DLD1 (cell line): ENCODE measurements around the gene POT1.

Experiments
- in situ Hi-C: cut with HindIII; loops from 2 replicates; pipeline ENCODE4 v1.10.0; 2017; ENCODE audit warnings: low sequenced_read_pairs

POT1 gene

DNA sequence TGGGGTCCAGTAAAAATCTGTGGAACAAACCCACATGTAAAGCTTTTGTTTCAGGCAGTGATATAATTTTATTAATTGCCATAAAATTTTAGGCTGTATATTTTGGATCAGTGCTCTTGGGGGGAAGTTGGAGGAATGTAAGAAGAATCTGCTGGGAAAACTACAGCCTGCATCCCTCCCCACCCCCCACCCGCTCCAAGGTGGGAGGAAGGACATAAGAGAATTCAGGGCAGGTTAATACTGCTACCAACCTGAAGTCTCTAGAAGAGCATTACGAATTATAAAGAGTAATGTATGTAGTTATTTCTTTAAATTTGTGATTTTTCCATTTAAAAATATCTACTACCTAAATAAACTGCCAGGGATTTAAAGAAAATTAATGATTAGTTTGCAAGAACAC lies 116.9 kb downstream of the POT1 start:
- in situ Hi-C loops, result no loop called here

DNA sequence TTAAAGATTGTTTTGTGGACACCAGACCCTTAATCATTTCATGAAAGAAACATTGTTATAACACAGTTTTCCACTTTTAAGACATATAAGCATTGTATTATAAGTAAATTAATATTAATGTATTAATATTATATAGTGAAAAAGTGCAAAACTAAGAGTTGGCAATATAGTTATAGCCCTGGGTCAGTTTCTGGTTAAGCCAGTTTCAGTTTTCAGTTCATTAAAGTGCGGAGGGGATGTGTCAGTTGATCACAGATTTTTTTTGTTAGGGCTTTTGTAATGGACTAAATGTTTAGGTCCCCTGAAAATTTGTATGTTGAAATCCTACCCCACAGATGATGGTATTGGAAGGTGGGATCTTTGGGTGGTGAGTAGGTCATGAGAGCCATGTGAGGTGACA lies 118.3 kb downstream of the POT1 start:
- in situ Hi-C loops, result no loop called here

DNA sequence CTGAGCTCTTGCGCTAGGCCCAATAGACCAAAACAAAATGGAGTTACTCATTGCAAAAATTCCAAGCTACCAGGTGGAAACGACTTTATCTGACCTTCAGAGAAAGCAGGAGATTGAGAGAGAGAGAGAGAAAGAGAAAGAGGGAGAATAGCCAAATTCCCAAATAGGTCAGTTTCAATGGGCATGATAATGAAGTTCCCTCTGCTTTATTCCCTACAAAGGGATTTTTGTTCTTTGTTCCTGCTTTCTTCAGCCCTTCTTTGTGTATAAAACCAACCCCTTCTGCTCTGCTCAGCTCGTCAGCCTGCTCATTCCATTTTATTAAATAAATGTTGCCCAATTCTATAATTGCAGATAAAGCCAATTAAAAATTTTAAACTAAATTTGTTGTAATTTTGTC lies 119.0 kb downstream of the POT1 start:
- in situ Hi-C loops, result no loop called here

DNA sequence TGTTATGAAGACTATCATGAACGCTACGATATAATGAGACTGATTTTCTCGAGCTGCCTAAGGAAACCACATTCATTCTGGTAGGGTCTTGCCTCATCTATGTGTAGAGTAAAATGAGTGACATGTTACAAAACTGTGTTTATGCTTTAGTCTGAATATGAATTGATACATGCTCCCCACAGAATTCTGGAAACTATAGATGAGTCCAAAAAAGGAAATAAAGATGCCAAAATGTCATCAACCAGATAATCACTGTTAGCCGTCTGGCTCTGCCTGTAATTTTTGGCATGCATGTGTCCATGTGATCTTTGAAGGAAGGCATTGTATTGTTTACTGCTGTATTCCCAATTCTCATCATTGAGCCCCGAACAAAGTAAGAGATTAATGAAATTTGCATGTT lies 121.4 kb downstream of the POT1 start:
- in situ Hi-C loops, result no loop called here

DNA sequence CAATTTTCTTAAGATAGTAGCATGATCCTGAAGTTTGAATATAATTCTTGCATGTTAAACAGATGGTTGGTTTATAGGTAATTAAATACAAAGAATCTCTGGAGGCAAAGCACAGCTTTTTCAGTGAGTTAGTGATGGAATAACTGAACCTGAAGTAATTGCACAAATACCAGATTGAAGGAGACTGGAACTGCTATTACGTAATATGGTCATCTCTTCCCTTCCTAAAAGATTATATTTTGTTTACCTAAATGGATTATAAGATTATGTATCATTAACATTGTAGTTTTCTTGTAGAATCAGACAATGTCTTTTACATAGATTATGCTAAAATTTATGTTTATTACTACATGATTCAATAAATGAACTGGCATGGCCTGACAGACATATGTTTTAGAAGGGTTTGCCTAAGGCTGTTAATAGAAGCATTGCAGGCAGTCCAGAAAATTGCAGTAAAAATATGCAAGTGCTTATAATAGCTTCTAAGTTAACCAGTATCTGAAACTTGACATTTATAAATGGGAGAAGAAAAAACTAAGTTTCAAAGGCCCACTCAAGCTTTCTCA lies 128.2 kb downstream of the POT1 start:
- in situ Hi-C loops, result no loop called here

DNA sequence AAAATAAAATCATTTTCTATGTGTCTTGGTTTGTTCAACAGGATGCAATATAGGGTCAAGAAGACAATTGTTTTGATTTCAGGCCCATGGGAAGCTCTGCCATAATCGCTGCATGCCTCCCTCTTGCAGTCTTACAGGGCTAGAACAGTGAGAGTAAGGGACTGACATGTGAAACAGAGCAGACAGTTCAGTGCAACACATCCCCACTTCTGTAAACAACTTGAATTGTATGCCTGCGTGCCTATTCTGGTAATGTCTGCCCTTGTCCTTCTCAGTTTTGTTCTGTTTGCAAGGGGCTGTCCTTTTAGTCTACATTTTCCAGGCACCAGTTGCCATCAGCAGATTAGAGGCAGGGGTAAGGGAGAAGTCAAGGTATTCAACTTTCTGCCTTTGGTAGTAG lies 129.2 kb downstream of the POT1 start:
- in situ Hi-C loops, result no loop called here

DNA sequence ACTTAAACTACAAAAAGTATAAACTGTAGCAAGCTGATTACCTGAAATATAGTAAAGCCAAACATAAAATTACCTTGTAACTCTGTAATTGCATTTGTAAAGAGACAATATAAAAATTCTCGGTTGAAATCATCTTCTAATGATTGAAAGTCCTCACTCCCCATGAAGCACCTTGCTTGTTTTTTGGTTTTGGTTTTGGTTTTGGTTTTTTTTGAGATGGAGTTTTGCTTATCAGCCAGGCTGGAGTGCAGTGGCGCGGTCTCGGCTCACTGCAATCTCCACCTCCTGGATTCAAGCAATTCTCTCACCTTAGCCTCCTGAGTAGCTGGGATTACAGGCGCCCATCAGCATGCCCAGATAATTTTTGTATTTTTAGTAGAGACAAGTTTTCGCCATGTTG lies 130.2 kb downstream of the POT1 start:
- in situ Hi-C loops, result no loop called here

DNA sequence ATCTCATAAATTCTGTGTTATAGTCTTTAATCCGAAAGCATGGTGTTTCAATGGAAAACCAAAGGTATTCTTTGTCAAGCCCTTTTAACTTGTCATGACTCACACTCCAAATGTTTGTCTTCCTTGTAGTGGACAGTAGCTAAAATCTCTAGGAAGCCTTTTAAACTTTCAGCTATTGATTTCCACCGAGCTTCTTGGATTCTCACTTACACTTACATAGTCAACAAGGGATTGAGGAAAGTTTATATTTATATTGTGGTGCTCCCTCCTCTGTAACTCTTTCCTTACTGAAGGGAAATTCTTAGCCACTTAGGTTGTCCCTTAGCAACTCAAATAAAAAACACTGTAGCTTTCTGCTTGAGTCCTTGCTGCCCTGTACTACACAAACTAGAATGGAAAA lies 132.9 kb downstream of the POT1 start:
- in situ Hi-C loops, result no loop called here

DNA sequence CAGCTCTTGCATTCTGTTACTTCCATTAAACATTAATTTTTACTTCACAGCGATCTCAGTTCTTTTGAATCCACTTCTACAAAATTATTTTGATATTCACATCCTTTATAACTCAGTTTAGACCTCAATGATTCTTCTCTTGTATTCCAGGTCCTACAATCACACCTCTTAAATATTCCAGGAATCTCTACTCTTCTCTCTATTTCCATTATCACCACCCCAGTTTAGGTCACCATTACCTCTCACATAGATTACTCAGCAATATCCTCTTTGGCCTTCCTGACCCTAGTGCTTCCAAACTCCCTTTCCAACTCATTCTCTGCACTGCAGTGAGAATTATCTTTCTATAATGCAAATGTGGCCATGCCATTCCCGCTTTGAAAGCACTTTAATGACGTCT lies 136.9 kb downstream of the POT1 start:
- in situ Hi-C loops, result no loop called here

DNA sequence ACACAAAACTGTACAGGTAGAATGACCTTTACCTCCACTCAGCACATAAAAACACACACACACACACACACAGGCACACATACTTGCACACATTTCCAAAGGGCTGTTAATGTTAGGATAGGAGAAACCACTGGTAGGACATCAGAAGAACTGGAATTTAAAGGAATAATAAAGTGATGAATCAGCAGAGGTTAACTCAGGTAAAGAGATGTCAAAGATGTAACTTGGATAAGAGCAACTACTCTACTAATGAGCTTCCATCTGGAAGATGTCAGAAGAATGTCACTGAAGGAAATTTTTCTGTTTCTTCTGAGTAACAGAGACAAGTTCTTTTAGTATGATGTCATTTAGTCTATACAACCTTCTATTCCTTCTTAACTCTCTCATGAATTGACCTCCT lies 137.6 kb downstream of the POT1 start:
- in situ Hi-C loops, result no loop called here

DNA sequence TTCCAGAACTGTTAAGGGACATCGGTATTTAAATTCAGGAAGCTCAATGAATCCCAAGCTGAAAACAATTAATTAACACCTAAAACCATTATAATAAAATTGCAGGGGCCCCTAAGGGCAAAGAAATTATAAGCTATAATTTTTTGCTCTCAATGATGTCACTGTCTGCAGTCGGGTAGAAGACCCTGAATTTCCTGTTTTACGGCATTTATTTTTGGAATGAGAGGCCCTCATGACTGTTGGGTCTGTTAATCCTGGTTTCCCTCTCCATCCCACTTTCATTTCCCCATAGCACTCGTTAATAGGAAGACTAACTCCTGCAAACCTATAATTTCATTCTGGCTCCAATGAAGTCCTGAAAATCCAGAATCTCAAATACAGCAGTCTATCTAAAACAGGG lies 138.2 kb downstream of the POT1 start:
- in situ Hi-C loops, result no loop called here

DNA sequence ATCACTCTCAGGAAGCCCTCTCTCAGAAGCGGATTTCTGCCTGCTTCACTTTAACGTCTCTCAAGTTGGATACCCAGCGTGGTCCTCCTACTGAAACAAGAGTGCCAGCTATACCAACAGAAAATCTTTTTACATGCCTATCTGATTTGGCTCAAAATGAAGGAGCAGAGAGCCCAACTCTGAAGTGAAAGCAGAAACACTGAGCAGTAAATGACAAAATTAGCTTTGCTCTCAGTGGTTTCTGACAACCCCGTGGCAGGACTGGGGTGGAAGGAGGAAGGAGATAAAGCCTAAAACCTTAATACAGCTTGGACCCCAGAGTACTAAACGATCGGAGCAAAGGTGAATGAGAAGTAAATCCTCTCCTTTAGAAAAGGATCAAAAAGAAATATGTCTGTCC lies 139.0 kb downstream of the POT1 start:
- in situ Hi-C loops, result no loop called here

DNA sequence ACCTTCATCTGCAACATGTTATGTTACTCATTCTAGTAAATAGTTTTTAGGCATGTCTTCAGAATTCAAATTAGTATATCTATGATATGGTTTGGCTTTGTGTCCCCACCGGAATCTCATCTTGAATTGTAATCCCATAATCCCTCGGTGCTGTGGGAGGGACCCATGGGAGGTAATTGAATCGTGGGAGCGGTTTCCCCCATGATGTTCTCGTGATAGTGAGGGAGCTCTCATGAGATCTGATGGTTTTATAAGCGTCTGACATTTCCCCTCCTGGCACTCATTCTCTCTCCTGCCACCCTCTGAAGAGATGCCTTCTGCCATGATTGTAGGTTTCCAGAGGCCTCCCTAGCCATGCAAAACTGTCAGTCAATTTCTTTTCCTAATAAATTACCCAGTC lies 143.6 kb downstream of the POT1 start:
- in situ Hi-C loops, result no loop called here

DNA sequence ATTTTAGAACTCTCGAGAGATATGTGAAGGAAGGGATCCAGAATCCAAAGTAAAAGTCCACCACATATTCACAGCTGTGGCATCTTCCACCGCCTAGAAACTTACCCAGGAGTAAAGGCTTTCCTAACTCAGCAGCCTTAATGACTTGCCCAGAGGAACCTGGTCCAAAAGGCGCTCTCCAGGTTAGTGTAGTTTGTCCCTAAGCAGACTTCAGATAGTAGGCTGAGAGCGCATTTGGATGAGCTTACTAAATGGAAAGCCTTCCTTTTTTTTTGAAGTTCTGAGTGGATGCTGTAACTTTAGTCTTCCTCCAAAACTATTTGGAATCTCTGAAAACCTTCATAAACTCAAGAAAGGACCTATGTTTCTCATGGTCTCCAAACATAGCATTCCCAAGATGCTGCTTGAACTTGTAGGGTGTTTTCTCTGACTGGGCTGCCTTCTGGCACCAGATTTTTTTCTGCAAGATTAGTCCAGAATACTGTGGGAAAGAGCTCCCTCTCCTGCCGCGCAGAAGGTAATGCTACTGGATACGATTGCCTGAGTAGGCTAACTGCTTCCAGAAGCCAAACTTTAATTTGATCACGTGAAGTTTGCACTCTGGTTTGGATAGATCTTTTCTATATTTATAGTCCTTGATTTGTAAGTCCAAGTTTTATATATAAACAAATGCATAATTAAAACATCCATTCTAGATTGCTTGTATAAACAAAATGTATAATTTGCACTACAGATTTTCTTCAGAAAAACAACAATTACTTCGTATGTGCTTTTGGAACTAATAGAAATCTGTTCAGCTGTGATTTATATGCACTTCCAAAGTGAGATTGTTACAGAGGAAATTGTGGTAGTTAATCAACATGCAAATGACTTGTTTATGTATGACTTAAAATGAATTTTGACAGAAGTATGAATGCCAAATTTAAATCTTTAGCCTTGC lies 144.5 kb downstream of the POT1 start:
- in situ Hi-C loops, result no loop called here

DNA sequence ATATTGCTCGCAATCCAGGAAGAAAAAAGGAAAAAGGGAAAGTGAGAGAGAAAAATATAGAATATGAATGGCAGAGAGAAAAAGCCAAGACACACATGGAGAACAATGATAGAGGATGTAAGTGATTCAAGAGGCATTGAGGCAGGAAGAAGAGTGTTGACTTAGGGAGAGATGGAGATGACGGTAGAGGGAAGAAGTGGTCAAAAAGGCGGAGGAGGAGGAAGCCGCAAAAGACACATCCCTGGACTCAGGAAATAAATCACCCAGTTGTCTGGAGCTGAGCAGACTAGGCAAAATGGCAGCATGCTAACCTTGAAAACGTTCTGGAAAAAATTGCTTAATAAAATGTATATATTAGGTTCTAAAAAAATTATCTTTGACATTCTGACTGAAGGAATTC lies 146.4 kb downstream of the POT1 start:
- in situ Hi-C loops, result no loop called here

DNA sequence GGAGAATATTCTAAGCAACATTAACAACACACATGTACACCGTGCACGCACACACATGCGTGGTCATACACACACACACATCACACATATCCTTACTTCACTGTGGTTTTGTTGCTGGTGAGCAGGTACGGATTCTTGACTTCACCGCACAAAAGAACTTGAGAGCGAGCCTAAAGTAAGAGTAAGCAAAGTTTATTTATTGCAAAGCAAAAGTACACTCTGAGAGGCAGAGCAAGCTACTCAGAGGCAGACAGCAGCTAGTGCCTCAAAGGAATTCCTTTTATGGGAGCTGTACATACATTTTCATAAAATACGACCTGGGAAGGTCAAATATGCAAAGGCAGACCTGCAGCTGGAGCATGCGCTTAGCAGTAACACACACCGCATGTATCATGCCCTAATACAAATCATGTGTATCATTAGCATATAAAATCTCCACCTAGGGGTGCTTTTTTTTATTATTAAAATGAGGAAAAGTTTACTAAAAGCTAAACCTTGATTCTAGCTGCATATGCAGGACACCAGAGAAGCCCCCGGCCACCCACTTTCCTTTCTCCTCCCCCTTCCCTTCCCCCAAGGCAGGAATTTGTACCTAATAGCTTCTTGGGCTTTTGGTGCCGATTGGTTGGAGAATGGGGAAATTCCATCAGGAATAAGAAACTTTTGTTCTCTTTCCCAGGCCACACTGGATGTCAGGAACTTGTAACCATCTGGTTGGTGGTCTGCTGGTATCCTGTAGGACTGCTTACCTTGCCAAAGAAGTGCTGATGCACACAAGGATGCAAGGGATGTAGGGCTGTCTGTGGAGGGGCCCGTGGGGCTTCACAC lies 147.5 kb downstream of the POT1 start:
- in situ Hi-C loops, result no loop called here

DNA sequence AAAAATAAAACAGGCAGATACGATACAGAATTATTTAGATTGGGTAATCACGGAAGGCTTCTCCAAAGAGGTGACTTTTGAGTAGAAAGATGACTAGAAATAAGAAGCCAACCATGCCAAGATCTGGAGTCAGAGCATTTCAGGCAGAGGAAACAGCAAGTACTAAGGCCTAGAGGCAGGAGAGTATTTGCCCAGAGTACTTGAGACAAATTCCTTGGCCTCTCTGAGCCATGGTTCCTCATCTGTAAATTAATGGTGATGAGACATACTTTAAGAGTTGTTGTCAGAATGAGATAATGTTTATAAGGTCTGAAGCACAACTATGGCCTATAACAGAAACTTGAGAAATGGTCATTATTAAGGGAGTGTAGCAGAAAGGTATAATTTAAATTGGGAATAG lies 148.2 kb downstream of the POT1 start:
- in situ Hi-C loops, result no loop called here

DNA sequence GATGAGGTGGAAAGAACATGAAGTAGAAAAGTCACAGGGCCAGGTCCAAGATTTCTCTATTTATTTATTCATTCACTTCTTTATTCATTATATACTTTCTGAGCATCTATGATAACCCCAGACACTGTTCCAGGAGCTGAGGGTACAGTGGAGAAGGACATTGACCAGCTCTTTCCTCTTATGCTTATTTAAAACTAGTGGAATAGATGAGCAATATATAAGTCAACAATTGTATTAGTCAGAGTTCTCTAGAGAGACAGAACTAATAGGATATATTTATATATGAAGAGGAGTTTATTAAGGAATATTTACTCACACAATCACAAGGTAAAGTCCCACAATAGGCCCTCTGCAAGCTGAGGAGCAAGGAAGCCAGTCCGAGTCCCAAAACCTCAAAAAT lies 149.0 kb downstream of the POT1 start:
- in situ Hi-C loops, result no loop called here

DNA sequence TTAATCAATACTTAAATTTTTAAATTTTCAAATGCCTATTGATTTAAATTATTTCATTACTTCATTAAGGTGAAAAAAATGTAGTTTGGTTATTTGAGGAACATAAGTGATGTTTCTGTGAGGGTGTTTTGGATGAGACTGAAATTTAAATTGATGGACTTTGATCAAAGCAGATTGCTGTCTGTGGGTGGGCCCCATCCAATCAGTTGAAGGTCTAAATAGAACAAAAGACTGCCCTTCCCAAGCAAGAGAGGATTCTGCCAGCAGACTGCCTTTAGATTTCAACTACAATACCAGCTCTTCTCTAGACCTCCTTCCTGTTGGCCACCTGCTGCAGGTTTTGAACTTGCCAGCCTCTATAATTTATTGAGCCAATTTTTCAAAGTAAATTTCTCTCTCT lies 149.6 kb downstream of the POT1 start:
- in situ Hi-C loops, result no loop called here

DNA sequence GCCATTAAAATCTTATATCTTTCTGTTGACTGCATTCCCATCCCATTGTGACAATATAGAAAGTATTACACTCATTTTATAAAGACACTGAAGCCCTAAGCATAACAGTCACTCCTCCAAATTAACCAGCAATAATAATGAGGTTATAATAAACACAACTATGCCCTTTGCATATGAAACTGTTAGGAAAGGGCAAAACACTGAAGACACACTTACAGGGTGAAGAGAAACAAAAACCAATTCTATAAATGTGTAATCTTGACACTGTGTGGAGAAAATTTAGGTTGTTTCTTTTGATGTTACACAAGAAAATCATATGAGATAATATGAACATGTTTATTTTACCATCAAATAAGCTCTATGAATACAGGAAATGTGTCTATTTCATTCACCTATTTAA lies 150.0 kb downstream of the POT1 start:
- in situ Hi-C loops, result no loop called here

DNA sequence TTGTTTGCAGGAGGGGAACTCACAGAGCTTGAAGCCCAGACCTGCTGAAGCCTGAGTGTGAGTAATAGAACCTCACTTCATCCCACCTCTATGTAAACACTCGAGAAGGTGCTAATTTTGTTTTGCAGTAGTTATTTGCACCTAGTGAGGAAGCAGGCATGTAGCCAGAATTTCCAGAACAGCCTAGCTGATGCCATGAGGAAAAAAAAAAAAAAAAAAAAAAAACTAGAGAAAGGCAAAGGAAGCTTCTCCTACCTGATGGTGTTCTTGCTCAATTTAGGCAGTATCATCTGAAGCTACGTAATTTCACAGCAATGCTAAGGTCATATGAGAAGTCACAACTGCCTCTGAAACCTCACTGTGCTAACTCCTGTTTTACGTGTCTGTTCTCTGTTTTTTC lies 150.4 kb downstream of the POT1 start:
- in situ Hi-C loops, result no loop called here

DNA sequence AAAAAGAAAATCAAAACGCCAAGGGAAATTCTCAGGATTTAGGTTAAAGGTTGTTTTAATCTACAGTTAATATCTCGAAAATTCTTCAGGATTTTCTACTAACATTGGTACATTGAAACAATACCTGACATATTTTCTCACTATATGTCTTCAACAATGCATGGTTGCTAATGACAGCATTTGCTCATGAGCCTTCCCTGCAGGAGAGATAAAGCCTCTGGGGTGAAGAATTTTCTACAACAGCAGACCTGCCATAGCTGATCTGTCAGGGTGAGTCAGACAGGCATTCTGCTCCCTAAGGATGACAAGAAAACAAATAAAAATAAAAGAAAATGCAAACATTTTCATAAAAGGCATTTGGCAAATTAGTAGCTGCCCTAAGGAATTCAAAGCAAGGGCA lies 152.4 kb downstream of the POT1 start:
- in situ Hi-C loops, result no loop called here
